ENCODE data around the gene PLPPR4.

Gene PLPPR4

DNA sequence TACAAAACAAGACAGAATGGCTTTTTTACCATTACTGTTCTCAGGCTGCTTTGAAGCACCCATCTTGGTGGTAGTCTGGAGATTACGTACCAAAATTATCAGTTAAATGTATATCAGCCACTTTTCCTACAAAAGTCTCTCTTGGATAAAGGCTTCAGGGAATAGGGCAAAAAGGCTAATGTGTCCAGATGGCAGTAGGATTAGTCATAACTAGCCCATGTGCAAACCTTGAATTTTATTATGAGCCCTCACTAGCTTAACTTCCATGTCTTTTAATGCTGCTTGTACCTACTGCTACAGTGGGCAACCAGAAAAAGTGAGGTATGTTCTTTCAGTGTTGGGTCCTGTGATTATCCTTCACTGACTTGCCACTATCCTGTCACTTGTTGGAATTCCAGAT, 51.0 kb downstream of the PLPPR4 start:
- Histone ChIP-seq H3K4me1 (peaks cover 9% of the 10 kb centered on the region; the same call in 1 of the 2 replicates), H3K36me3 (no peaks in the 10 kb centered on the region; the same call in 1 of the 2 replicates), H3K4me3 (ENCODE audit: low read depth, low read length) (no peak overlapping the region), H3K27me3 (no peaks in the 10 kb centered on the region), H3K9me3 (no peaks in the 10 kb centered on the region)
- TF ChIP-seq, protein P1, sequence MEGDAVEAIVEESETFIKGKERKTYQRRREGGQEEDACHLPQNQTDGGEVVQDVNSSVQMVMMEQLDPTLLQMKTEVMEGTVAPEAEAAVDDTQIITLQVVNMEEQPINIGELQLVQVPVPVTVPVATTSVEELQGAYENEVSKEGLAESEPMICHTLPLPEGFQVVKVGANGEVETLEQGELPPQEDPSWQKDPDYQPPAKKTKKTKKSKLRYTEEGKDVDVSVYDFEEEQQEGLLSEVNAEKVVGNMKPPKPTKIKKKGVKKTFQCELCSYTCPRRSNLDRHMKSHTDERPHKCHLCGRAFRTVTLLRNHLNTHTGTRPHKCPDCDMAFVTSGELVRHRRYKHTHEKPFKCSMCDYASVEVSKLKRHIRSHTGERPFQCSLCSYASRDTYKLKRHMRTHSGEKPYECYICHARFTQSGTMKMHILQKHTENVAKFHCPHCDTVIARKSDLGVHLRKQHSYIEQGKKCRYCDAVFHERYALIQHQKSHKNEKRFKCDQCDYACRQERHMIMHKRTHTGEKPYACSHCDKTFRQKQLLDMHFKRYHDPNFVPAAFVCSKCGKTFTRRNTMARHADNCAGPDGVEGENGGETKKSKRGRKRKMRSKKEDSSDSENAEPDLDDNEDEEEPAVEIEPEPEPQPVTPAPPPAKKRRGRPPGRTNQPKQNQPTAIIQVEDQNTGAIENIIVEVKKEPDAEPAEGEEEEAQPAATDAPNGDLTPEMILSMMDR (IDR thresholded peaks at IDR 0.05; ENCODE audit: low read depth, low read length): no peak
- DNase-seq: no peak

DNA sequence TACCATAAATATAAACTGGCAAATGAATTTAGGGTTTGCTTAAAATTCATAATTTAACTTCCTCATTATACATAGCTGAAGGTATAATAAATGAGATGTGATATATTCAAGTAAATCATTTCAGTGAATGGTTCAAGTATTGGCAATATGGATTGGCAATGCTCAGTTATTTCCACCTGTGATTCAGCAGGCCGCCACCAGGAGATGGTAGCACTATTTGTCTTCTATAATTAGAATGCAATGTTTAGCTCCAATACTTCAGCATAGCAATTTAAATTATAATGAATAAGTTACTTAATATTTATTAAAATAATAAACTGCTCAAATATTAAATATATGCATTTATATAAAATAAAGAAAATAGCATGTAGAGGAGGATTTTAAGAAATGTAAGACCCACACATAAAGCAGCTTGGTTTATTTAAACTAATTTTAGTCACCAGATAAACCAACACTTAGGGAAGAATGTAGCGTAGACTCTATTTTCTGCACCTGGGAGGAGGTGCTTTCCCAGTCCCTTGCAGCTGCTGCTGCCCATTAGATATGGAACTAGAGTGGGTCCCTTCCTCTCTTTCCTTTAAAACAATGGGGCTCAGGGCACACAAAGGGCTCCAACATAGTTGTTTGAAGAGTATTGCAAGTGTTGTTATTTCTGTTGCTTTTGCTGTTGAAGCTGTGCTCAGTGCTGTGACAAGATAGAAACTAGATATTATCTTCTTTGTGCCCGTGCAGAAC, 62.1 kb downstream of the PLPPR4 start:
- TF ChIP-seq, protein P1 (IDR thresholded peaks at IDR 0.05; ENCODE audit: low read depth, low read length): peak; percentile 71
- Histone ChIP-seq H3K27me3 (no peaks in the 10 kb centered on the region), H3K36me3 (no peaks in the 10 kb centered on the region), H3K4me3 (ENCODE audit: low read depth, low read length) (no peak overlapping the region), H3K9me3 (no peaks in the 10 kb centered on the region; the same call in 1 of the 2 replicates), H3K4me1 (peaks cover 6% of the 10 kb centered on the region)
- peak; percentile 15 for DNase-seq

DNA sequence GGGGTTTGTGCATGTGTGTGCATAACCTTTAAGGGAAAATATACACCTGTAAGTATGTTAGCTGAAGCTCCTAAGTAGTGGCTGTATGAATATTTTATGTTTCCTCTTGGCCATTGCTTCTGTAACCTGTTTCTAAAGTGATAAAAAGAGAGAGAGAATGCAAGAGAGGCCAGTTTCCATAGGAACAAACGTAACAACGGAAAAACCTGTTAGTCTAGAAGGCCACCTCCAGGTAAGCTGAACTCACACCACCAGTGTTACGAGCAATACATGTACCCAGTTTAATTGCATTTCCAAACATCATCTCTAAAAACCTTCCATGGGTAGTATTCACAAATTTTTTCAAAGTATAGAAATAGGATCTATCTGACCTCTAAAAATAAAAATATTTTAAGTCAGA, 63.1 kb downstream of the PLPPR4 start:
- Histone ChIP-seq H3K9me3 (no peaks in the 10 kb centered on the region; the same call in 1 of the 2 replicates), H3K27me3 (no peaks in the 10 kb centered on the region)

DNA sequence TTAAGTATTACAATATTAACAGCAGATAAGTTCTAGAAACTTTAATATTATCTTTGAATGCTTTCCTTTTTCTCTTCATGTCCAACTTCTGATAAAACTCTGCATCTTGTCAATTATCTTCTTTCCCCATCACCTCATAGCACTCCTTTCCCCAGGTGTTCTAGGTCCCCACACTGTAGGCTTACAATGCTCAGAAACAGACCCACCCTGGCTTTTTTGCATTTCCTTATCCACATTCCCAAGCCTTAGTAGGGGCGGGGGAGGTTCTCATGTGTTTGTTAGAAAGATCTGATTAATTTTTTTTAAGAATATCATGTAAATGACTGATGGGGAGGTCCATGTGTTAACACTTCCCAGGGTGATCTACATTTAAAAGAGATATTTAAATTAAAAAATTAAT, 63.9 kb downstream of the PLPPR4 start:
- TF ChIP-seq, protein P1 (IDR thresholded peaks at IDR 0.05; ENCODE audit: low read depth, low read length): no peak

More for the DNA sequence above, 63.1 kb downstream of the PLPPR4 start:
- peaks cover 6% of the 10 kb centered on the region for H3K4me1 ChIP-seq
- TF ChIP-seq, protein P1 (IDR thresholded peaks at IDR 0.05; ENCODE audit: low read depth, low read length): no peak
- H3K4me3 ChIP-seq (ENCODE audit: low read depth, low read length): no peak overlapping the region
- H3K36me3 ChIP-seq: no peaks in the 10 kb centered on the region
- no peak for DNase-seq

DNA sequence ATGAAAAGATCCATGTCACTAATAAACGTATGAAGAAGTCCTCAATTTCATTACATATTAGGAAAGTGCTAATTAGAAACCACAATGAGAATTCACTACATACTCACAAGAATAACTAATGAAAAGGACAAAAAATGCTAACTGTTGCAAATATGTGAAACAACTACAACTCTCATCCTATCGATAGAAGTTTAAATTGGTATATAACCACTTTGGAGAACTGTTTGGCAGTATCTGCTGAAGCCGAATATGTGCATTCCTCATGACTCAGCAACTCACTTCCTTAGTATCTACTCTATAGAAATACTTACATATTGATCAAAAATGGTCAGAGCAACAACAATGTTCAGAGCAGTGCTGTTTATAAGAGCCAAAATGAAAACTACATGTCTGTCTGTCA, 66.8 kb downstream of the PLPPR4 start:
- TF ChIP-seq, protein P1 (IDR thresholded peaks at IDR 0.05; ENCODE audit: low read depth, low read length): no peak
- no peaks in the 10 kb centered on the region; the same call in 1 of the 2 replicates for H3K9me3 ChIP-seq
- H3K27me3 ChIP-seq: no peaks in the 10 kb centered on the region
- peaks cover 6% of the 10 kb centered on the region for H3K4me1 ChIP-seq
- no peak overlapping the region for H3K4me3 ChIP-seq (ENCODE audit: low read depth, low read length)
- DNase-seq: no peak
- no peaks in the 10 kb centered on the region for H3K36me3 ChIP-seq

More for the DNA sequence above, 63.9 kb downstream of the PLPPR4 start:
- peaks cover 6% of the 10 kb centered on the region for H3K4me1 ChIP-seq
- no peak overlapping the region for H3K4me3 ChIP-seq (ENCODE audit: low read depth, low read length)
- H3K27me3 ChIP-seq: no peaks in the 10 kb centered on the region
- no peak for DNase-seq
- H3K36me3 ChIP-seq: no peaks in the 10 kb centered on the region
- H3K9me3 ChIP-seq: no peaks in the 10 kb centered on the region; the same call in 1 of the 2 replicates

DNA sequence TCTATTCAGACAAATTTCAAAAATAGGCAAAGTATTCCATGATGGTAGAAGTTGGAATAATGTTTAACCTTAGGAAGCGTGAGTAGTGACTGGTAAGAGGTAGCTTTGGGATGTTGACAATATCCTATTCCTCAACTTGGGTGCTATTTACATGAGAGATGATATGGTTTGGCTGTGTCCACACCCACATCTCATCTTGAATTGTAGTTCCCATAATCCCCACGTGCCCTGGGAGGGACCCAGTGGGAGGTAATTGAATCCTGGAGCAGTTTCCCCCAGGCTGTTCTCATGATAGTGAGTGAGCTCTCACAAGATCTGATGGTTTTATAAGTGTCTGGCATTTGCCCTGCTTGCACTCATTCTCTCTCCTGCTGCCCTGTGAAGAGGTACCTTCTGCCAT, 67.3 kb downstream of the PLPPR4 start:
- TF ChIP-seq, protein P1 (IDR thresholded peaks at IDR 0.05; ENCODE audit: low read depth, low read length): no peak
- no peaks in the 10 kb centered on the region for H3K36me3 ChIP-seq
- H3K9me3 ChIP-seq: no peaks in the 10 kb centered on the region; the same call in 1 of the 2 replicates
- peaks cover 7% of the 10 kb centered on the region for H3K4me1 ChIP-seq
- DNase-seq: peak; percentile 30
- H3K4me3 ChIP-seq (ENCODE audit: low read depth, low read length): no peak overlapping the region
- no peaks in the 10 kb centered on the region for H3K27me3 ChIP-seq
